Measurements from ENCODE around the gene IFNG-AS1. TPM values are rescaled to one million over a fixed set of nuclear protein-coding genes. Genes with fewer than 3 reads are reported as not detected.

The IFNG-AS1 gene
- total RNA-seq, 1 experiment from 2014 or later, result not detected

GRCh38 chr12:68003777-68004176 lies 14.5 kb downstream of the IFNG-AS1 start:
- no peak for DNase-seq (ENCODE audit: low read depth in 1 of 2, low spot score in 2 of 2)

GRCh38 chr12:68007033-68007432 lies 17.8 kb downstream of the IFNG-AS1 start:
- no peaks in the 10 kb centered on the region for H3K27me3 ChIP-seq (replicated peaks)
- no peak for DNase-seq (ENCODE audit: low read depth in 1 of 2, low spot score in 2 of 2)
- H3K27ac ChIP-seq, result no peak overlapping the region
- H3K9me3 ChIP-seq (replicated peaks), result no peaks in the 10 kb centered on the region
- no peaks in the 10 kb centered on the region for H3K36me3 ChIP-seq
- no peak overlapping the region for H3K4me3 ChIP-seq
- no peaks in the 10 kb centered on the region for H3K4me1 ChIP-seq (replicated peaks)

More at GRCh38 chr12:68003777-68004176, 14.5 kb downstream of the IFNG-AS1 start:
- Histone ChIP-seq H3K36me3 (no peaks in the 10 kb centered on the region), H3K4me3 (no peak overlapping the region), H3K27me3 (replicated peaks) (no peaks in the 10 kb centered on the region), H3K27ac (no peak overlapping the region), H3K9me3 (replicated peaks) (no peaks in the 10 kb centered on the region), H3K4me1 (replicated peaks) (no peaks in the 10 kb centered on the region)

GRCh38 chr12:68007466-68007865 lies 18.2 kb downstream of the IFNG-AS1 start:
- no peaks in the 10 kb centered on the region for H3K36me3 ChIP-seq
- no peaks in the 10 kb centered on the region for H3K9me3 ChIP-seq (replicated peaks)
- DNase-seq (ENCODE audit: low read depth in 1 of 2, low spot score in 2 of 2), result no peak
- H3K27ac ChIP-seq, result no peak overlapping the region
- no peaks in the 10 kb centered on the region for H3K4me1 ChIP-seq (replicated peaks)
- H3K4me3 ChIP-seq, result no peak overlapping the region
- H3K27me3 ChIP-seq (replicated peaks), result no peaks in the 10 kb centered on the region

GRCh38 chr12:68011206-68011881 lies 22.1 kb downstream of the IFNG-AS1 start:
- H3K27ac ChIP-seq, result no peak overlapping the region
- H3K27me3 ChIP-seq (replicated peaks), result no peaks in the 10 kb centered on the region
- H3K4me1 ChIP-seq (replicated peaks), result no peaks in the 10 kb centered on the region
- no peak for DNase-seq (ENCODE audit: low read depth in 1 of 2, low spot score in 2 of 2)
- H3K4me3 ChIP-seq, result no peak overlapping the region
- H3K9me3 ChIP-seq (replicated peaks), result no peaks in the 10 kb centered on the region
- H3K36me3 ChIP-seq, result no peaks in the 10 kb centered on the region

GRCh38 chr12:68011882-68012207 lies 22.6 kb downstream of the IFNG-AS1 start:
- Histone ChIP-seq H3K4me1 (replicated peaks) (no peaks in the 10 kb centered on the region), H3K27ac (no peak overlapping the region), H3K9me3 (replicated peaks) (no peaks in the 10 kb centered on the region), H3K27me3 (replicated peaks) (no peaks in the 10 kb centered on the region), H3K4me3 (no peak overlapping the region), H3K36me3 (no peaks in the 10 kb centered on the region)
- DNase-seq (ENCODE audit: low read depth in 1 of 2, low spot score in 2 of 2), result no peak

GRCh38 chr12:68012712-68013111 lies 23.5 kb downstream of the IFNG-AS1 start:
- Histone ChIP-seq H3K27ac (no peak overlapping the region), H3K36me3 (no peaks in the 10 kb centered on the region), H3K9me3 (replicated peaks) (no peaks in the 10 kb centered on the region; the same call in 1 of the 2 replicates), H3K4me3 (no peak overlapping the region), H3K4me1 (replicated peaks) (no peaks in the 10 kb centered on the region), H3K27me3 (replicated peaks) (no peaks in the 10 kb centered on the region)
- DNase-seq (ENCODE audit: low read depth in 1 of 2, low spot score in 2 of 2), result no peak

GRCh38 chr12:68013181-68013580 lies 23.9 kb downstream of the IFNG-AS1 start:
- DNase-seq (ENCODE audit: low read depth in 1 of 2, low spot score in 2 of 2), result no peak
- H3K27ac ChIP-seq, result no peak overlapping the region
- H3K4me3 ChIP-seq, result no peak overlapping the region
- H3K9me3 ChIP-seq (replicated peaks), result no peaks in the 10 kb centered on the region; the same call in 1 of the 2 replicates
- no peaks in the 10 kb centered on the region for H3K27me3 ChIP-seq (replicated peaks)
- no peaks in the 10 kb centered on the region for H3K4me1 ChIP-seq (replicated peaks)
- no peaks in the 10 kb centered on the region for H3K36me3 ChIP-seq

GRCh38 chr12:68016136-68016535 lies 26.9 kb downstream of the IFNG-AS1 start:
- Histone ChIP-seq H3K27me3 (replicated peaks) (no peaks in the 10 kb centered on the region), H3K4me3 (no peak overlapping the region), H3K9me3 (replicated peaks) (no peaks in the 10 kb centered on the region; the same call in 1 of the 2 replicates), H3K36me3 (no peaks in the 10 kb centered on the region), H3K27ac (no peak overlapping the region), H3K4me1 (replicated peaks) (no peaks in the 10 kb centered on the region)
- no peak for DNase-seq (ENCODE audit: low read depth in 1 of 2, low spot score in 2 of 2)

- no peak overlapping the region for H3K27ac ChIP-seq
- no peak for DNase-seq (ENCODE audit: low read depth in 1 of 2, low spot score in 2 of 2)
- no peaks in the 10 kb centered on the region for H3K4me1 ChIP-seq (replicated peaks)
- no peaks in the 10 kb centered on the region for H3K27me3 ChIP-seq (replicated peaks)
- H3K9me3 ChIP-seq (replicated peaks), result no peaks in the 10 kb centered on the region; the same call in 1 of the 2 replicates
- no peak overlapping the region for H3K4me3 ChIP-seq
- H3K36me3 ChIP-seq, result no peaks in the 10 kb centered on the region
Observed at GRCh38 chr12:68018315-68018714, 29.1 kb downstream of the IFNG-AS1 start.

- Histone ChIP-seq H3K36me3 (no peaks in the 10 kb centered on the region), H3K4me1 (replicated peaks) (no peaks in the 10 kb centered on the region), H3K27ac (no peak overlapping the region), H3K4me3 (no peak overlapping the region), H3K9me3 (replicated peaks) (no peaks in the 10 kb centered on the region; the same call in 1 of the 2 replicates), H3K27me3 (replicated peaks) (no peaks in the 10 kb centered on the region)
- no peak for DNase-seq (ENCODE audit: low read depth in 1 of 2, low spot score in 2 of 2)
Observed at GRCh38 chr12:68020049-68020448, 30.8 kb downstream of the IFNG-AS1 start.

GRCh38 chr12:68020699-68021098 lies 31.5 kb downstream of the IFNG-AS1 start:
- Histone ChIP-seq H3K9me3 (replicated peaks) (no peaks in the 10 kb centered on the region; the same call in 1 of the 2 replicates), H3K4me3 (no peak overlapping the region)

GRCh38 chr12:68028647-68029046 lies 39.4 kb downstream of the IFNG-AS1 start:
- Histone ChIP-seq H3K4me1 (replicated peaks) (no peaks in the 10 kb centered on the region), H3K36me3 (no peaks in the 10 kb centered on the region), H3K9me3 (replicated peaks) (no peaks in the 10 kb centered on the region), H3K27me3 (replicated peaks) (no peaks in the 10 kb centered on the region), H3K27ac (no peak overlapping the region), H3K4me3 (no peak overlapping the region)
- no peak for DNase-seq (ENCODE audit: low read depth in 1 of 2, low spot score in 2 of 2)

More at GRCh38 chr12:68020699-68021098, 31.5 kb downstream of the IFNG-AS1 start:
- no peak overlapping the region for H3K27ac ChIP-seq
- no peaks in the 10 kb centered on the region for H3K4me1 ChIP-seq (replicated peaks)
- no peak for DNase-seq (ENCODE audit: low read depth in 1 of 2, low spot score in 2 of 2)
- H3K27me3 ChIP-seq (replicated peaks), result no peaks in the 10 kb centered on the region
- no peaks in the 10 kb centered on the region for H3K36me3 ChIP-seq

GRCh38 chr12:68030248-68030647 lies 41.0 kb downstream of the IFNG-AS1 start:
- DNase-seq (ENCODE audit: low read depth in 1 of 2, low spot score in 2 of 2), result no peak
- Histone ChIP-seq H3K4me3 (no peak overlapping the region), H3K9me3 (replicated peaks) (no peaks in the 10 kb centered on the region; the same call in 1 of the 2 replicates), H3K27ac (no peak overlapping the region), H3K27me3 (replicated peaks) (no peaks in the 10 kb centered on the region), H3K4me1 (replicated peaks) (no peaks in the 10 kb centered on the region), H3K36me3 (no peaks in the 10 kb centered on the region)

GRCh38 chr12:68031174-68031573 lies 41.9 kb downstream of the IFNG-AS1 start:
- no peak for DNase-seq (ENCODE audit: low read depth in 1 of 2, low spot score in 2 of 2)
- Histone ChIP-seq H3K4me3 (no peak overlapping the region), H3K9me3 (replicated peaks) (no peaks in the 10 kb centered on the region; the same call in 1 of the 2 replicates), H3K27me3 (replicated peaks) (no peaks in the 10 kb centered on the region), H3K36me3 (no peaks in the 10 kb centered on the region), H3K4me1 (replicated peaks) (no peaks in the 10 kb centered on the region), H3K27ac (no peak overlapping the region)
